Panc1 (cell line): Measurements from ENCODE around the gene SATB1. TPM values are rescaled to one million over a fixed set of nuclear protein-coding genes. Genes with fewer than 3 reads are reported as not detected.

Source experiments
- ATAC-seq: fragments of 200-7000 bp; cut with Tn5 transposase; 2 replicates; pipeline ENCODE4 v1.9.1; 2020; ENCODE audit warnings: mild to moderate bottlenecking, moderate library complexity
- BruUV-seq: library from RNA; stranded (reverse); fragments of 400-500 nt; replicated peaks from 2 replicates; lab custom pipeline; 2021; lab: Mats Ljungman, UMichigan
- CTCF ChIA-PET: fragments of 300-600 bp; sonication (Branson Sonifier 250); formaldehyde crosslinking; loops from one replicate; lab custom pipeline; 2022; ENCODE audit warnings: antibody characterized with exemption; lab: Charles Lee
- POLR2A ChIA-PET: fragments of 300-600 bp; sonication (Branson Sonifier 250); formaldehyde crosslinking; loops from one replicate; lab custom pipeline; 2022; ENCODE audit warnings: antibody characterized with exemption; lab: Charles Lee
- DNase-seq: peaks from one replicate; pipeline ENCODE4 v3.0.0-alpha.2; 2010; ENCODE audit warnings: low read depth, low spot score
- H3K27ac ChIP-seq: 2 replicates; pipeline ENCODE4 v1.5.1; 2011; ENCODE audit warnings: mild to moderate bottlenecking, low read length, inconsistent platforms
- H3K27me3 ChIP-seq: fragments of 200-500 bp; sonication (Bioruptor generic); 2 replicates; pipeline ENCODE4 v1.6.0; 2014; ENCODE audit warnings: low read length, inconsistent platforms; ENCODE audit not compliant: control insufficient read depth, insufficient read depth
- H3K36me3 ChIP-seq: fragments of 200-500 bp; sonication (Bioruptor generic); 2 replicates; pipeline ENCODE4 v1.5.1; 2014; ENCODE audit warnings: inconsistent platforms, mild to moderate bottlenecking, low read length, moderate library complexity; ENCODE audit not compliant: control insufficient read depth, insufficient read depth
- H3K4me1 ChIP-seq: 2 replicates; pipeline ENCODE4 v1.5.1; 2011; ENCODE audit warnings: inconsistent platforms, mild to moderate bottlenecking, low read length, moderate library complexity; ENCODE audit not compliant: control insufficient read depth, insufficient read depth
- H3K4me3 ChIP-seq, 2 experiments: 2 replicates each; pipeline ENCODE4 v1.5.1; 2011 to 2012; ENCODE audit warnings: low read depth in 2 of 2, low read length in 2 of 2, mild to moderate bottlenecking in 2 of 2, inconsistent platforms in 1 of 2, moderate library complexity in 1 of 2
- H3K9me3 ChIP-seq: fragments of 200-500 bp; sonication (Bioruptor generic); 2 replicates; pipeline ENCODE4 v1.5.1; 2014; ENCODE audit warnings: low read depth, mild to moderate bottlenecking, inconsistent platforms, low read length, moderate library complexity; ENCODE audit not compliant: control insufficient read depth, insufficient read depth
- CTCF ChIP-seq: fragments of 450-650 bp; IDR thresholded peaks from 2 replicates; pipeline ENCODE4 v1.5.1; 2017; ENCODE audit warnings: mild to moderate bottlenecking
- POLR2AphosphoS5 ChIP-seq: IDR thresholded peaks from 2 replicates; pipeline ENCODE4 v1.6.1; 2012; ENCODE audit warnings: mild to moderate bottlenecking, low read depth, low read length, moderate library complexity
- SIN3A ChIP-seq: IDR thresholded peaks from 2 replicates; pipeline ENCODE4 v1.6.1; 2012; ENCODE audit warnings: low read depth, mild to moderate bottlenecking, low read length, moderate library complexity, borderline replicate concordance; ENCODE audit not compliant: insufficient read depth
- TCF7L2 ChIP-seq: IDR thresholded peaks from 2 replicates; pipeline ENCODE4 v1.6.1; 2011; ENCODE audit warnings: mild to moderate bottlenecking, low read depth, low read length, inconsistent platforms
- in situ Hi-C: cut with HindIII; loops from 2 replicates; pipeline ENCODE4 v1.10.0; 2016; ENCODE audit warnings: low sequenced_read_pairs, low pct_unique_long_range_greater_than_20kb
- intact Hi-C: fragments of 100-400 bp; cut with micrococcal nuclease; formaldehyde crosslinking; loops from one replicate; pipeline ENCODE4 v1.10.0; 2022; ENCODE audit not compliant: unreplicated experiment
- total RNA-seq: library from RNA; stranded (reverse); gene quantifications from one replicate; pipeline ENCODE4 v1.2.1, GENCODE V29; 2021; ENCODE audit not compliant: unreplicated experiment
- TF ChIP-seq, protein P1 (sequence below), 2 experiments: IDR thresholded peaks; 2 replicates each; pipeline ENCODE4 v1.6.1; 2011 to 2012; ENCODE audit warnings: low read depth in 2 of 2, control low read depth in 1 of 2, low read length in 1 of 2, mild to moderate bottlenecking in 1 of 2, moderate library complexity in 1 of 2; ENCODE audit not compliant: insufficient read depth in 1 of 2

The SATB1 gene
- total RNA-seq, 1 experiment from 2014 or later: 0.31 TPM

DNA sequence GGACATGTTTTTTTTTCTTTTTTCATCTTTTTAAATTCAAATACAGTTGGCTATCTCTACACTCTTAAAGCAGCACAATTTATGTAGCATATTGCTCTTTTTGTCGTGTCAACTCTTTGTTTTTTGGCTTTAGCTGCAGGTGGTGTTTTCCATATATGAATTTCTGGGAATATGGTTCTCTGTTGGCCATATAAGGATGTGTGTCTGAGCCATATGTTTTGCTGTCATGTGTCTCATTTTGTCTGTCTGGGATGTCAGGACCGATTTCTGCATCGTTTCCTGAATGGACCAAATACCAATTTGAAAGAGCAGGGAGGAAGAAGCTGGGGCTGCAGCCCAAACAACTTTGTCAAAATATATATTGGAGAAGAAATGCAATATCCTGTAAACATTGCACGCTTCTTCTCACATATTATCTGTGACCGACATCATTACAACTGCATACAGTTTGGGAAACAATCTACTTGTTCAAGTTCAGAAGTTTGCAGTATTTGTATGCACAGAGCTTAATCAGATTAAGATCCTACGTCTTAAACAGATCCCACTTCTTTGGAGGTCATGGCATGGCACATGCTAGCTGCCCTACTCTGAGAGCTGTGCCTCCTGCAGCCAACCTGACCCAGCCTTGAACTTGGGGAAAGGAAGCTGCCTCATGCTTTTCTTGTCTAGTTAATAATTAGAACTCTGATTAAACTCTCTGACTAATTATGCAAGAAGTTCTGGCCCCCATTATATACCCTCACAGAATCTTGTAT is 4.0 kb upstream of the SATB1 start:
- peaks cover 10% of the 10 kb centered on the region for H3K27me3 ChIP-seq
- H3K4me3 ChIP-seq: no peak overlapping the region
- ChIA-PET POLR2A (no interaction called here), CTCF (no interaction called here)
- no peak for DNase-seq
- intact Hi-C loops: no loop called here
- no peaks in the 10 kb centered on the region for H3K4me1 ChIP-seq
- no peaks in the 10 kb centered on the region for H3K36me3 ChIP-seq
- in situ Hi-C loops: no loop called here
- H3K9me3 ChIP-seq: no peaks in the 10 kb centered on the region
- TF ChIP-seq CTCF (no peak), POLR2AphosphoS5 (no peak), SIN3A (no peak), TCF7L2 (no peak)
- TF ChIP-seq, protein P1, sequence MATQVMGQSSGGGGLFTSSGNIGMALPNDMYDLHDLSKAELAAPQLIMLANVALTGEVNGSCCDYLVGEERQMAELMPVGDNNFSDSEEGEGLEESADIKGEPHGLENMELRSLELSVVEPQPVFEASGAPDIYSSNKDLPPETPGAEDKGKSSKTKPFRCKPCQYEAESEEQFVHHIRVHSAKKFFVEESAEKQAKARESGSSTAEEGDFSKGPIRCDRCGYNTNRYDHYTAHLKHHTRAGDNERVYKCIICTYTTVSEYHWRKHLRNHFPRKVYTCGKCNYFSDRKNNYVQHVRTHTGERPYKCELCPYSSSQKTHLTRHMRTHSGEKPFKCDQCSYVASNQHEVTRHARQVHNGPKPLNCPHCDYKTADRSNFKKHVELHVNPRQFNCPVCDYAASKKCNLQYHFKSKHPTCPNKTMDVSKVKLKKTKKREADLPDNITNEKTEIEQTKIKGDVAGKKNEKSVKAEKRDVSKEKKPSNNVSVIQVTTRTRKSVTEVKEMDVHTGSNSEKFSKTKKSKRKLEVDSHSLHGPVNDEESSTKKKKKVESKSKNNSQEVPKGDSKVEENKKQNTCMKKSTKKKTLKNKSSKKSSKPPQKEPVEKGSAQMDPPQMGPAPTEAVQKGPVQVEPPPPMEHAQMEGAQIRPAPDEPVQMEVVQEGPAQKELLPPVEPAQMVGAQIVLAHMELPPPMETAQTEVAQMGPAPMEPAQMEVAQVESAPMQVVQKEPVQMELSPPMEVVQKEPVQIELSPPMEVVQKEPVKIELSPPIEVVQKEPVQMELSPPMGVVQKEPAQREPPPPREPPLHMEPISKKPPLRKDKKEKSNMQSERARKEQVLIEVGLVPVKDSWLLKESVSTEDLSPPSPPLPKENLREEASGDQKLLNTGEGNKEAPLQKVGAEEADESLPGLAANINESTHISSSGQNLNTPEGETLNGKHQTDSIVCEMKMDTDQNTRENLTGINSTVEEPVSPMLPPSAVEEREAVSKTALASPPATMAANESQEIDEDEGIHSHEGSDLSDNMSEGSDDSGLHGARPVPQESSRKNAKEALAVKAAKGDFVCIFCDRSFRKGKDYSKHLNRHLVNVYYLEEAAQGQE (IDR thresholded peaks at IDR 0.05; ENCODE audit: insufficient read depth in 1 of 2, low read depth in 2 of 2, low read length in 1 of 2): no peak
- no TSS peak for BruUV-seq
- no peak for ATAC-seq
- no peak overlapping the region for H3K27ac ChIP-seq

DNA sequence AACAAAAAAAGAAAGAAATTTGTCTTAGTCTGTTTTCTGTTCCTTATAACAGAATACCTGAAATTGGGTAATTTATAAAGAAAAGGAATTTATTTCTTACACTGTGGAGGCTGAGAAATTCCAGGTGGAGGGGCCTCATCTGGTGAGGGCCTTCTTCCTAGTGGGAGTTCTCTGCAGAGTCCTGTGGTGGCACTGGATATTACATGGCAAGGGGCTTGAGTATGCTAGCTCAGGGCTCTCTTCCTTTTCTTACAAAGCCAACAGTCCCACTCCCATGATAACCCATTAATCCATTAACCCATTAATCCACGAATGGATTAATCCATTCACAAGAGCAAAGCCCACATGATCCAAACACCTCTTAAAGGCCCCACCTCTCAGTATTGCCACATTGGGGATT is 2.9 kb upstream of the SATB1 start:
- POLR2A ChIA-PET: no interaction called here
- ATAC-seq: no peak
- in situ Hi-C loops: no loop called here

More for the DNA sequence above, 2.9 kb upstream of the SATB1 start:
- intact Hi-C loops: no loop called here
- no peak for DNase-seq
- Histone ChIP-seq H3K4me1 (peaks cover 2% of the 10 kb centered on the region), H3K36me3 (no peaks in the 10 kb centered on the region), H3K27me3 (peaks cover 10% of the 10 kb centered on the region), H3K27ac (no peak overlapping the region), H3K4me3 (no peak overlapping the region), H3K9me3 (no peaks in the 10 kb centered on the region)
- TF ChIP-seq CTCF (no peak), TCF7L2 (no peak), SIN3A (no peak), POLR2AphosphoS5 (no peak)
- TF ChIP-seq, protein P1 (IDR thresholded peaks at IDR 0.05; ENCODE audit: insufficient read depth in 1 of 2, low read depth in 2 of 2, low read length in 1 of 2): no peak
- no TSS peak for BruUV-seq
- CTCF ChIA-PET: no interaction called here
